ENCODE data around the gene CDH12.

DNA sequence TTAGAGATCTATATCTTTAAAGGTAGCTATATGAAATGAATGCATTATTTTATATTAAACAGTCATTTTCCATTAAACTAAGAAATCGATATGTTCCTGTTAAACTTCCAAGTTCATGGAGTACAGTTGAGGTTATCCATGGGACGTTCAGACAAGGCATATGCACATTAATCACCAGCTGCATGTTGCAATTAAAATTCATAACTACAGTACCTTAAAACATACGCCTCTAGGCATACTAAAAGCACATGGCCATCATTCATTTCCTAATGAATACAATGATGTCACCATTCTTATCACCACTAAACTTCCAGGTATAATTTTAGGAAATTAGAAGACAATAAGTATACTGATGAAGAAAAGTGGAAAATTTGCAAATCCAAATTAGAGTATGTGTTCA, 174.3 kb downstream of the CDH12 start:
- TF ChIP-seq GATA2 (IDR thresholded peaks at IDR 0.05; ENCODE audit: low read depth, low read length): no peak
- no peak for TF ChIP-seq GATA3 (IDR thresholded peaks at IDR 0.05; ENCODE audit: low read depth, low read length)

Measured in SH-SY5Y (cell line).